GM23248 (cell line): ENCODE measurements around the gene CDH22. TPM values are rescaled to one million over a fixed set of nuclear protein-coding genes. Genes with fewer than 3 reads are reported as not detected.

Experiments used
- DNase-seq: peaks from one replicate; pipeline ENCODE4 v3.0.0-alpha.2; 2015
- H2AFZ ChIP-seq: fragments of 200-600 bp; sonication (generic); 2 replicates; pipeline ENCODE4 v1.6.1; 2016; ENCODE audit warnings: antibody characterized with exemption
- H3F3A ChIP-seq: fragments of 200-600 bp; sonication (generic); 2 replicates; pipeline ENCODE4 v1.6.1; 2016; ENCODE audit warnings: mild to moderate bottlenecking, antibody characterized with exemption, mixed run types; ENCODE audit not compliant: insufficient read depth
- H3K27ac ChIP-seq: fragments of 200-600 bp; sonication (generic); 2 replicates; pipeline ENCODE4 v1.5.1; 2016; ENCODE audit warnings: mild to moderate bottlenecking
- H3K27me3 ChIP-seq: fragments of 200-600 bp; sonication (generic); replicated peaks from 2 replicates; pipeline ENCODE4 v1.6.1; 2016; ENCODE audit warnings: mild to moderate bottlenecking; ENCODE audit not compliant: insufficient read depth
- H3K36me3 ChIP-seq: fragments of 200-600 bp; sonication (generic); 2 replicates; pipeline ENCODE4 v1.6.1; 2016; ENCODE audit warnings: low read depth, mild to moderate bottlenecking
- H3K4me1 ChIP-seq: fragments of 200-600 bp; sonication (generic); 2 replicates; pipeline ENCODE4 v1.6.1; 2016; ENCODE audit warnings: mild to moderate bottlenecking; ENCODE audit not compliant: insufficient read depth
- H3K4me2 ChIP-seq: fragments of 200-600 bp; sonication (generic); one replicate; pipeline ENCODE4 v1.6.1; 2016; ENCODE audit warnings: mild to moderate bottlenecking; ENCODE audit not compliant: unreplicated experiment
- H3K4me3 ChIP-seq: fragments of 200-600 bp; sonication (generic); 2 replicates; pipeline ENCODE4 v1.5.1; 2016; ENCODE audit warnings: mild to moderate bottlenecking
- H3K79me2 ChIP-seq: fragments of 200-600 bp; sonication (generic); 2 replicates; pipeline ENCODE4 v1.6.1; 2016; ENCODE audit warnings: mild to moderate bottlenecking; ENCODE audit not compliant: insufficient read depth
- H3K9ac ChIP-seq: fragments of 200-600 bp; sonication (generic); 2 replicates; pipeline ENCODE4 v1.6.1; 2016; ENCODE audit warnings: mild to moderate bottlenecking
- H3K9me2 ChIP-seq: fragments of 200-600 bp; sonication (generic); 2 replicates; pipeline ENCODE4 v1.6.1; 2016; ENCODE audit warnings: mixed run types, mild to moderate bottlenecking, moderate library complexity; ENCODE audit not compliant: insufficient read depth
- H3K9me3 ChIP-seq: fragments of 200-600 bp; sonication (generic); one replicate; pipeline ENCODE4 v1.6.1; 2017; ENCODE audit warnings: low read depth
- H4K20me1 ChIP-seq: fragments of 200-600 bp; sonication (generic); 2 replicates; pipeline ENCODE4 v1.6.0; 2016; ENCODE audit not compliant: insufficient read depth
- EZH2 ChIP-seq: fragments of 200-600 bp; sonication (generic); IDR thresholded peaks from 2 replicates; pipeline ENCODE4 v1.6.1; 2018; ENCODE audit warnings: antibody characterized with exemption, mild to moderate bottlenecking; ENCODE audit not compliant: insufficient read depth, poor library complexity, severe bottlenecking
- EZH2phosphoT487 ChIP-seq: fragments of 200-600 bp; sonication (generic); IDR thresholded peaks from 2 replicates; pipeline ENCODE4 v1.6.1; 2018; ENCODE audit warnings: antibody characterized with exemption, moderate library complexity, mild to moderate bottlenecking, low read depth; ENCODE audit not compliant: insufficient read depth
- WGBS, 2 experiments: methylation state at CpG; one replicate each; pipeline ENCODE4 v1.1.6; 2015 to 2017; ENCODE audit warnings: low lambda C conversion rate in 2 of 2, low coverage in 1 of 2; ENCODE audit errors: missing lambda C conversion rate in 2 of 2; 5-methylcytosine and 5-hydroxymethylcytosine counted together
- in situ Hi-C: fragments of 300-500 bp; cut with MboI; formaldehyde crosslinking; loops from 2 replicates; pipeline ENCODE4 v1.15.0; 2020
- polyA plus RNA-seq: library from polyadenylated mRNA; unstranded; fragments of >200 nt; fragmentation: Nextera tagmentation; extraction: Ambion mirVana; gene quantifications from 2 replicates; pipeline ENCODE4 v1.2.1, GENCODE V29; 2016
- total RNA-seq: library from RNA; depleted of rRNA; stranded (reverse); fragments of >200 nt; shearing (Covaris generic); gene quantifications from 2 replicates; pipeline ENCODE4 v1.2.3, GENCODE V29; 2014

The CDH22 gene
- total and polyA plus RNA-seq, 2 experiments from 2014 or later, result not detected

- Histone ChIP-seq H4K20me1 (no peaks in the 10 kb centered on the region), H3K79me2 (peaks cover 18% of the 10 kb centered on the region), H3K9me3 (no peaks in the 10 kb centered on the region), H3K4me1 (peaks cover 8% of the 10 kb centered on the region), H3K27me3 (no peaks in the 10 kb centered on the region), H3K4me2 (no peak overlapping the region), H3K9me2 (no peaks in the 10 kb centered on the region), H3F3A (0 out of 2 replicates have a peak, but pooled peaks cover 4% of the 10 kb centered on the region), H3K9ac (no peak overlapping the region), H3K27ac (no peak overlapping the region), H2AFZ (no peak overlapping the region), H3K4me3 (no peak overlapping the region), H3K36me3 (no peaks in the 10 kb centered on the region)
- in situ Hi-C loops, result no loop called here
- no peak for DNase-seq
- no peak for TF ChIP-seq EZH2
- no peak for TF ChIP-seq EZH2phosphoT487
- 86% methylated on average over 7 of the region's 7 CpGs for WGBS, 2 experiments
Measured at GRCh38 chr20:46355778-46356177, 47.5 kb upstream of the CDH22 start.

GRCh38 chr20:46354920-46355654 is 46.8 kb upstream of the CDH22 start:
- H3K36me3 ChIP-seq, result no peaks in the 10 kb centered on the region
- H3K27ac ChIP-seq, result no peak overlapping the region
- no peak overlapping the region for H3K4me3 ChIP-seq
- no peaks in the 10 kb centered on the region for H3K9me3 ChIP-seq
- H3K9ac ChIP-seq, result no peak overlapping the region
- WGBS, 2 experiments, result 85 to 87% methylated on average over 19 to 20 of the region's 20 CpGs
- H3K4me2 ChIP-seq, result no peak overlapping the region
- peaks cover 14% of the 10 kb centered on the region for H3K79me2 ChIP-seq
- H2AFZ ChIP-seq, result no peak overlapping the region
- 0 out of 2 replicates have a peak, but pooled peaks cover 5% of the 10 kb centered on the region for H3F3A ChIP-seq
- no peak for TF ChIP-seq EZH2
- TF ChIP-seq EZH2phosphoT487, result no peak
- DNase-seq, result no peak
- H3K4me1 ChIP-seq, result peaks cover 13% of the 10 kb centered on the region
- no peaks in the 10 kb centered on the region for H4K20me1 ChIP-seq
- in situ Hi-C loops, result no loop called here
- no peaks in the 10 kb centered on the region for H3K9me2 ChIP-seq
- no peaks in the 10 kb centered on the region for H3K27me3 ChIP-seq

GRCh38 chr20:46354207-46354555 is 45.9 kb upstream of the CDH22 start:
- Histone ChIP-seq H3K9ac (no peak overlapping the region), H4K20me1 (no peaks in the 10 kb centered on the region), H3K9me2 (no peaks in the 10 kb centered on the region), H3F3A (0 out of 2 replicates have a peak, but pooled peaks cover 5% of the 10 kb centered on the region), H3K4me1 (peaks cover 16% of the 10 kb centered on the region), H3K4me2 (no peak overlapping the region), H3K4me3 (no peak overlapping the region), H2AFZ (no peak overlapping the region), H3K79me2 (0 out of 2 replicates have a peak, but pooled peaks cover 5% of the 10 kb centered on the region), H3K27ac (no peak overlapping the region), H3K27me3 (no peaks in the 10 kb centered on the region), H3K9me3 (no peaks in the 10 kb centered on the region), H3K36me3 (no peaks in the 10 kb centered on the region)
- DNase-seq, result no peak
- 90 to 92% methylated on average over 4 of the region's 4 CpGs for WGBS, 2 experiments
- TF ChIP-seq EZH2phosphoT487, result no peak
- TF ChIP-seq EZH2, result no peak
- in situ Hi-C loops, result no loop called here

GRCh38 chr20:46353500-46354206 is 45.4 kb upstream of the CDH22 start:
- Histone ChIP-seq H3K79me2 (no peaks in the 10 kb centered on the region), H3F3A (0 out of 2 replicates have a peak, but pooled peaks cover 5% of the 10 kb centered on the region), H2AFZ (no peak overlapping the region), H3K4me3 (no peak overlapping the region), H3K4me1 (peaks cover 16% of the 10 kb centered on the region), H4K20me1 (no peaks in the 10 kb centered on the region), H3K9ac (no peak overlapping the region), H3K9me2 (no peaks in the 10 kb centered on the region), H3K36me3 (no peaks in the 10 kb centered on the region), H3K27ac (no peak overlapping the region), H3K9me3 (no peaks in the 10 kb centered on the region), H3K4me2 (no peak overlapping the region), H3K27me3 (no peaks in the 10 kb centered on the region)
- TF ChIP-seq EZH2phosphoT487, result no peak
- TF ChIP-seq EZH2, result no peak
- in situ Hi-C loops, result no loop called here
- no peak for DNase-seq
- WGBS, 2 experiments, result 82 to 84% methylated on average over 14 of the region's 14 CpGs
